ENCODE data around the gene SMARCE1. TPM values are rescaled to one million over a fixed set of nuclear protein-coding genes. Genes with fewer than 3 reads are reported as not detected.

SMARCE1 gene
- polyA plus RNA-seq, 1 donor from 2014 or later, result 248 TPM

GRCh38 chr17:40618754-40619625 is 28.6 kb downstream of the SMARCE1 start:
- H3K79me2 ChIP-seq (replicated peaks; ENCODE audit: insufficient read depth, low read length), result no peaks in the 10 kb centered on the region
- no peaks in the 10 kb centered on the region for H3K9me2 ChIP-seq (ENCODE audit: insufficient read depth, low read length)
- no peak overlapping the region for H2AFZ ChIP-seq (ENCODE audit: low read depth, low read length)

DNA sequence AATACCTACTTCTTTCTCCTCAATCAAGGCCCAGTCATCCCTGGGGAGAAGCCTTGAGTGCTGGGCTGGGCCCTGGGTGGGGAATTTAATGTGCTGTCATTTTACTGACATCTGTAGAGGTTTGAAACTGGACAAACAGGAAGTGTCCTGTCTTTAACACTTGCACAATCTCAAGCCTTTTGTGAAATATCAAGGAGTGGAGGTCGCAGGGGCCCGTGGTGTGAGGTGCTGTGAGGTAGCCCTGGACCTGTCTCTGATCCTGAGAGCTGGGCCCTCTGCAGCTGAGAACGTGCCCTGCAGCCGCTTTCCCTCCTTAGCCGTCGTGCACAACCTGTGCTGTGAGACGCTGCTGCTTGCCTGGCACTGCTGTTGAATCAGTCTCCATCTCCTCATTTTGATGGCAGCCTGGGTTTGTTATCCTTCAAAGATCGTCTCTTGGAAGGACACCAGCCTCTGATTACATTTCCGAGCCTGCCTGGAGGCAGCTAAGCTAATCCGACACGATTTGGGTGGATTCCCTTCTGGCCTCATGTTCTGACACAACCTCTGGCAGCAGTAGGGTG is 29.9 kb downstream of the SMARCE1 start:
- Histone ChIP-seq H3K27ac (ENCODE audit: low read length) (no peak overlapping the region), H3K9ac (ENCODE audit: low read length) (no peak overlapping the region), H3K4me3 (ENCODE audit: low read length) (no peak overlapping the region), H2AFZ (ENCODE audit: low read depth, low read length) (no peak overlapping the region), H3F3A (ENCODE audit: insufficient read depth, low read length, poor library complexity, severe bottlenecking) (no peaks in the 10 kb centered on the region), H3K4me2 (ENCODE audit: low read length) (no peak overlapping the region), H3K36me3 (ENCODE audit: insufficient read depth, low read length) (no peaks in the 10 kb centered on the region), H3K9me3 (ENCODE audit: low read length) (no peaks in the 10 kb centered on the region), H3K27me3 (ENCODE audit: insufficient read depth, low read depth, low read length) (no peaks in the 10 kb centered on the region), H4K20me1 (ENCODE audit: insufficient read depth) (no peaks in the 10 kb centered on the region), H3K79me2 (replicated peaks; ENCODE audit: insufficient read depth, low read length) (no peaks in the 10 kb centered on the region), H3K9me2 (ENCODE audit: insufficient read depth, low read length) (no peaks in the 10 kb centered on the region)
- TF ChIP-seq CTCF (IDR thresholded peaks at IDR 0.05; ENCODE audit: poor library complexity, severe bottlenecking), result no peak

More at GRCh38 chr17:40618754-40619625, 28.6 kb downstream of the SMARCE1 start:
- Histone ChIP-seq H3K4me3 (ENCODE audit: low read length) (no peak overlapping the region), H3K36me3 (ENCODE audit: insufficient read depth, low read length) (no peaks in the 10 kb centered on the region), H3K9me3 (ENCODE audit: low read length) (no peaks in the 10 kb centered on the region), H3K27me3 (ENCODE audit: insufficient read depth, low read depth, low read length) (no peaks in the 10 kb centered on the region), H3K27ac (ENCODE audit: low read length) (no peak overlapping the region), H3K9ac (ENCODE audit: low read length) (no peak overlapping the region), H4K20me1 (ENCODE audit: insufficient read depth) (no peaks in the 10 kb centered on the region), H3K4me2 (ENCODE audit: low read length) (no peak overlapping the region), H3F3A (ENCODE audit: insufficient read depth, low read length, poor library complexity, severe bottlenecking) (no peaks in the 10 kb centered on the region)
- TF ChIP-seq EZH2 (IDR thresholded peaks at IDR 0.05; ENCODE audit: borderline replicate concordance, insufficient read depth, low read length, poor library complexity, severe bottlenecking), result no peak
- TF ChIP-seq, protein P1, sequence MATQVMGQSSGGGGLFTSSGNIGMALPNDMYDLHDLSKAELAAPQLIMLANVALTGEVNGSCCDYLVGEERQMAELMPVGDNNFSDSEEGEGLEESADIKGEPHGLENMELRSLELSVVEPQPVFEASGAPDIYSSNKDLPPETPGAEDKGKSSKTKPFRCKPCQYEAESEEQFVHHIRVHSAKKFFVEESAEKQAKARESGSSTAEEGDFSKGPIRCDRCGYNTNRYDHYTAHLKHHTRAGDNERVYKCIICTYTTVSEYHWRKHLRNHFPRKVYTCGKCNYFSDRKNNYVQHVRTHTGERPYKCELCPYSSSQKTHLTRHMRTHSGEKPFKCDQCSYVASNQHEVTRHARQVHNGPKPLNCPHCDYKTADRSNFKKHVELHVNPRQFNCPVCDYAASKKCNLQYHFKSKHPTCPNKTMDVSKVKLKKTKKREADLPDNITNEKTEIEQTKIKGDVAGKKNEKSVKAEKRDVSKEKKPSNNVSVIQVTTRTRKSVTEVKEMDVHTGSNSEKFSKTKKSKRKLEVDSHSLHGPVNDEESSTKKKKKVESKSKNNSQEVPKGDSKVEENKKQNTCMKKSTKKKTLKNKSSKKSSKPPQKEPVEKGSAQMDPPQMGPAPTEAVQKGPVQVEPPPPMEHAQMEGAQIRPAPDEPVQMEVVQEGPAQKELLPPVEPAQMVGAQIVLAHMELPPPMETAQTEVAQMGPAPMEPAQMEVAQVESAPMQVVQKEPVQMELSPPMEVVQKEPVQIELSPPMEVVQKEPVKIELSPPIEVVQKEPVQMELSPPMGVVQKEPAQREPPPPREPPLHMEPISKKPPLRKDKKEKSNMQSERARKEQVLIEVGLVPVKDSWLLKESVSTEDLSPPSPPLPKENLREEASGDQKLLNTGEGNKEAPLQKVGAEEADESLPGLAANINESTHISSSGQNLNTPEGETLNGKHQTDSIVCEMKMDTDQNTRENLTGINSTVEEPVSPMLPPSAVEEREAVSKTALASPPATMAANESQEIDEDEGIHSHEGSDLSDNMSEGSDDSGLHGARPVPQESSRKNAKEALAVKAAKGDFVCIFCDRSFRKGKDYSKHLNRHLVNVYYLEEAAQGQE (IDR thresholded peaks at IDR 0.05; ENCODE audit: borderline replicate concordance), result no peak
- TF ChIP-seq EP300 (conservative IDR thresholded peaks at IDR 0.05; ENCODE audit: poor library complexity, severe bottlenecking), result no peak
- TF ChIP-seq TAF1 (IDR thresholded peaks at IDR 0.05; ENCODE audit: low read depth), result no peak
- TF ChIP-seq SMC3 (conservative IDR thresholded peaks at IDR 0.05; ENCODE audit: poor library complexity), result no peak
- TF ChIP-seq RAD21 (conservative IDR thresholded peaks at IDR 0.05), result no peak
- no peak for TF ChIP-seq POLR2AphosphoS5 (IDR thresholded peaks at IDR 0.05)
- no peak for TF ChIP-seq MXI1 (conservative IDR thresholded peaks at IDR 0.05; ENCODE audit: poor library complexity, severe bottlenecking)
- TF ChIP-seq CTCF (IDR thresholded peaks at IDR 0.05; ENCODE audit: poor library complexity, severe bottlenecking), result no peak
